Neutrophil (primary cell): Measurements from ENCODE around the gene GUCD1.

Experiments used
- H3K27ac ChIP-seq: fragments of 200-600 bp; sonication (generic); 2 replicates; pipeline ENCODE4 v1.5.1; 2016; ENCODE audit warnings: mild to moderate bottlenecking, moderate library complexity
- H3K27me3 ChIP-seq: fragments of 200-600 bp; sonication (generic); 2 replicates; pipeline ENCODE4 v1.6.0; 2016; ENCODE audit warnings: mild to moderate bottlenecking
- H3K36me3 ChIP-seq: fragments of 200-600 bp; sonication (generic); 2 replicates; pipeline ENCODE4 v1.5.1; 2017
- H3K4me1 ChIP-seq, 2 experiments: fragments of 200-600 bp in 1 of 2; sonication (generic) in 1 of 2; 1 replicate in 1 of 2; 2 replicates in 1 of 2; pipeline versions ENCODE4 v1.5.1 to v1.6.1; 2013 to 2016; ENCODE audit warnings: low read depth in 1 of 2, low read length in 1 of 2, mild to moderate bottlenecking in 1 of 2, moderate library complexity in 1 of 2; ENCODE audit not compliant: control insufficient read depth in 1 of 2, insufficient read depth in 1 of 2
- H3K4me3 ChIP-seq, 2 experiments: fragments of 200-600 bp in 1 of 2; sonication (generic) in 1 of 2; 1 replicate in 1 of 2; 2 replicates in 1 of 2; pipeline ENCODE4 v1.5.1; 2013 to 2016; ENCODE audit warnings: low read depth in 1 of 2, low read length in 1 of 2, mild to moderate bottlenecking in 1 of 2, moderate library complexity in 1 of 2
- H3K9me3 ChIP-seq: fragments of 200-600 bp; sonication (generic); 2 replicates; pipeline ENCODE4 v1.5.1; 2016
- CTCF ChIP-seq: fragments of 200-600 bp; sonication (generic); IDR thresholded peaks from 2 replicates; pipeline ENCODE4 v1.5.1; 2016; ENCODE audit warnings: antibody characterized with exemption

The GUCD1 gene

DNA sequence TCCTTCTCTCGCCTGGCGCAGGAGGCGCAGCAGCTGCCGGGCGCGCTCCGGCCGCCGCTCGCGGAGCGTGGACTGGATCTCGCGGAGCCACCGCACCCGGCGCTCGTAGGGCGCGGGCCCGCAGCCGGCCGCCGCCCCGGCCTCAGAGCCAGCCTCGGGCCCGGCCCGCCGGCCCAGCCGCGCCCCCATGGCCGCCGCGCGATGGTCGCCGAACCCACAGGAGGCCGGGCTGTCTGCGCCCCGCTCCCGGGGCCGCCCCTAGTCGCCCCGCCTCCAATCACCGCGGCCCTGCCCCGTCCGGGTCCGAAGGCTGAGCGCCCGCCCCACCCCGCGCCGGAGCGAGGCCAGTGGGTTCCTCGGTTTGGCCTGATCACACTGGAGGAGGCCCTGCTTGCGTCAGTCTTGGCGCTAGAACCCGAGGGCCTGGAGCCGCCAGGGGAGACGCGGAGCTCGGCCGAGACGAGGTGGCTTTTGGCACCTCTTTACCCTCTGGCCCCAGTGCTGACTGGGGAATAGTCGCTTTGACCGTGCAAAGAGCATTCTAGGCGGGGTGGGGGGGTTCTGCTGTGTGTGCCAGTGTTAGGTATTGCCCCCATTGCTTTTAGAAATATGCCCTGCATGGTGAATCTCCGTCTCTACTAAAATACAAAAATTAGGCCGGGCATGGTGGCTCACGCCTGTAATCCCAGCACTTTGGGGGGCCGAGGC lies 38.1 kb upstream of the GUCD1 start, which contains the start of gene LRRC75B:
Gene LRRC75B, minus strand, starts transcription at position 223 of the 708 bp plus-strand sequence. Its CDS starts 34 bp downstream, at position 189.
- Histone ChIP-seq H3K4me1 (peaks cover 10 to 20% of the 10 kb centered on the region in 2 experiments), H3K27ac (peak within 1 kb of the TSS; percentile 76), H3K36me3 (peaks cover 12% of the 10 kb centered on the region), H3K27me3 (peaks cover 7% of the 10 kb centered on the region), H3K4me3 (peak within 1 kb of the TSS; percentile 59 to 71), H3K9me3 (no peaks in the 10 kb centered on the region)
- TF ChIP-seq CTCF: no peak

- Histone ChIP-seq H3K4me1 (peaks cover 10 to 20% of the 10 kb centered on the region in 2 experiments), H3K4me3 (peak overlapping the region; percentile 59 to 71), H3K27me3 (peaks cover 7% of the 10 kb centered on the region), H3K27ac (peak overlapping the region; percentile 76), H3K36me3 (peaks cover 20% of the 10 kb centered on the region), H3K9me3 (no peaks in the 10 kb centered on the region)
- no peak for TF ChIP-seq CTCF
These were observed 37.3 kb upstream of the GUCD1 start for GRCh38 chr22:24592058-24592850.

DNA sequence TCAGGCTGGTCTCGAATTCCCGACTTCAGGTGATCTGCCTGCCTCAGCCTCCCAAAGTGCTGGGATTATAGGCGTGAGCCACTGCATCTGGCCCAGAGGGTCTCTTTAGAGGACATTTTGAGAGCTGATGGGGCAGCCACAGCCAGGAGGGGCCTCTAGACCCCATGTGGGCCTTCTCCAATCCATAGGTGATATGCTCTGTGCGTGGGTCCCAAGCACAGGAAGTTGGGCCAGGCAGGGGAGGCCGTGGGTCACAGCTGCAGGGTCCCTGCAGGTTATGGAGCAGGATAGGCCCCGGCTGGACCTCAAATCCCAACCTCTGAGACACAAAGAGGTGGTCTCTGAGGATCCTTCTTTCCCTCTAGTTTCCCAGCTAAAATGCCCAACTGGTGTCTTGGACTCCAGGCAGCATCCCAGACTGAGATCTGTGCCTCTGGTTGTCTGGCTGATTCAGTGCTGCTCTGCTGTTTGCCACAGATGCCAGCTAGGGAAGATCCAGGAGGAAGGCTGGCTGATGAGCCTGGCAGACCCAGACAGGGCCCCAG lies 36.4 kb upstream of the GUCD1 start:
- TF ChIP-seq CTCF: no peak
- Histone ChIP-seq H3K4me3 (no peak overlapping the region), H3K4me1 (peaks cover 10 to 18% of the 10 kb centered on the region in 2 experiments), H3K36me3 (peaks cover 23% of the 10 kb centered on the region), H3K9me3 (no peaks in the 10 kb centered on the region), H3K27me3 (peaks cover 7% of the 10 kb centered on the region), H3K27ac (no peak overlapping the region)

GRCh38 chr22:24590596-24591173 lies 35.7 kb upstream of the GUCD1 start:
- no peaks in the 10 kb centered on the region for H3K9me3 ChIP-seq
- no peak overlapping the region for H3K27ac ChIP-seq
- H3K27me3 ChIP-seq: peaks cover 7% of the 10 kb centered on the region
- no peak for TF ChIP-seq CTCF
- peaks cover 10 to 14% of the 10 kb centered on the region in 2 experiments for H3K4me1 ChIP-seq
- no peak overlapping the region for H3K4me3 ChIP-seq
- H3K36me3 ChIP-seq: peaks cover 30% of the 10 kb centered on the region

GRCh38 chr22:24589518-24590030 lies 34.6 kb upstream of the GUCD1 start:
- peaks cover 32% of the 10 kb centered on the region for H3K36me3 ChIP-seq
- H3K4me3 ChIP-seq: no peak overlapping the region
- no peak for TF ChIP-seq CTCF
- H3K4me1 ChIP-seq: peaks cover 10 to 14% of the 10 kb centered on the region in 2 experiments
- no peaks in the 10 kb centered on the region for H3K9me3 ChIP-seq
- H3K27me3 ChIP-seq: peaks cover 7% of the 10 kb centered on the region
- no peak overlapping the region for H3K27ac ChIP-seq
